H1 (cell line): Measurements from ENCODE around the gene SNAPC1. TPM values are rescaled to one million over a fixed set of nuclear protein-coding genes. Genes with fewer than 3 reads are reported as not detected.

Experiments used
- CHD2 ChIP-seq: IDR thresholded peaks from 2 replicates; pipeline ENCODE4 v1.6.1; 2012; ENCODE audit warnings: low read length, improper control_type of control experiment
- EGR1 ChIP-seq: IDR thresholded peaks from 2 replicates; pipeline ENCODE4 v1.6.1; 2011; ENCODE audit warnings: low read depth, low read length, borderline replicate concordance
- EZH2 ChIP-seq: fragments of 200-600 bp; sonication (generic); IDR thresholded peaks from 2 replicates; pipeline ENCODE4 v1.7.1; 2012; ENCODE audit warnings: low read depth, mild to moderate bottlenecking, moderate library complexity, low read length, inconsistent platforms; ENCODE audit not compliant: severe bottlenecking
- FOSL1 ChIP-seq: IDR thresholded peaks from 2 replicates; pipeline ENCODE4 v1.6.1; 2011; ENCODE audit warnings: mild to moderate bottlenecking, low read depth, low read length, moderate library complexity; ENCODE audit not compliant: insufficient read depth
- JUN ChIP-seq: IDR thresholded peaks from 2 replicates; pipeline ENCODE4 v1.6.1; 2011; ENCODE audit warnings: low read depth, mild to moderate bottlenecking, improper control_type of control experiment, low read length
- JUND ChIP-seq: IDR thresholded peaks from 2 replicates; pipeline ENCODE4 v1.6.1; 2011; ENCODE audit warnings: mild to moderate bottlenecking, improper control_type of control experiment, low read length
- KDM4A ChIP-seq: IDR thresholded peaks from one replicate; pipeline ENCODE4 v1.7.1; 2012; ENCODE audit warnings: low read depth, mild to moderate bottlenecking, moderate library complexity, low read length, inconsistent platforms; ENCODE audit not compliant: severe bottlenecking
- MAX ChIP-seq: IDR thresholded peaks from 2 replicates; pipeline ENCODE4 v1.6.1; 2012; ENCODE audit warnings: inconsistent platforms
- POLR2A ChIP-seq, 2 experiments: IDR thresholded peaks; 1 replicate in 1 of 2; 2 replicates in 1 of 2; pipeline ENCODE4 v1.6.1; 2011; ENCODE audit warnings: low read depth in 2 of 2, low read length in 2 of 2, mild to moderate bottlenecking in 2 of 2; ENCODE audit errors: control extremely low read depth in 1 of 2
- POLR2AphosphoS5 ChIP-seq: IDR thresholded peaks from 2 replicates; pipeline ENCODE4 v1.6.1; 2011; ENCODE audit warnings: low read depth, low read length
- RFX5 ChIP-seq: IDR thresholded peaks from 2 replicates; pipeline ENCODE4 v1.6.1; 2011; ENCODE audit warnings: low read depth, low read length, improper control_type of control experiment, borderline replicate concordance
- SIN3A ChIP-seq, 2 experiments: IDR thresholded peaks in 1 of 2; conservative IDR thresholded peaks in 1 of 2; 2 replicates each; pipeline ENCODE4 v1.6.1; 2011 to 2012; ENCODE audit warnings: low read length in 2 of 2, improper control_type of control experiment in 1 of 2, low read depth in 1 of 2, mild to moderate bottlenecking in 1 of 2
- SIRT6 ChIP-seq: IDR thresholded peaks from one replicate; pipeline ENCODE4 v1.7.1; 2012; ENCODE audit warnings: low read length, inconsistent platforms
- SP1 ChIP-seq: IDR thresholded peaks from 2 replicates; pipeline ENCODE4 v1.6.1; 2011; ENCODE audit warnings: low read depth, low read length
- SUZ12 ChIP-seq: fragments of 200-600 bp; sonication (generic); IDR thresholded peaks from 2 replicates; pipeline ENCODE4 v1.6.1; 2012; ENCODE audit warnings: mild to moderate bottlenecking, inconsistent platforms, low read length, moderate library complexity, mixed read lengths
- TAF1 ChIP-seq: IDR thresholded peaks from 2 replicates; pipeline ENCODE4 v1.6.1; 2011; ENCODE audit warnings: mild to moderate bottlenecking, low read depth, low read length
- polyA plus RNA-seq, 7 experiments: library from polyadenylated mRNA; depleted of rRNA in 3 of 7; stranded (reverse) in 5 of 7; unstranded in 2 of 7; fragments of >200 nt in 5 of 7; fragments of 200-250 nt in 2 of 7; gene quantifications; 1 replicate in 5 of 7; 2 replicates in 1 of 7; 4 replicates in 1 of 7; pipeline versions ENCODE4 v1.2.1 to v1.2.3, GENCODE V29; 2011 to 2013; ENCODE audit warnings: missing spikeins in 2 of 7, mixed read lengths in 2 of 7
- total RNA-seq: library from RNA; stranded (reverse); fragmentation: NEBNext Ultra II Directional; extraction: Animal tissue kit (Norgen Biotek cat#: 25700); gene quantifications from 2 replicates; pipeline ENCODE4 v1.2.1, GENCODE V29; 2021

The SNAPC1 gene
- total and polyA plus RNA-seq, 2 of the 8 experiments (the other 6 are each of a cell fraction or from before 2014, with no cell fraction given), result 5.8 to 11.1 TPM

- TF ChIP-seq SUZ12, result no peak
- TF ChIP-seq TAF1, result peak; percentile 83
- TF ChIP-seq EZH2, result no peak
- no peak for TF ChIP-seq JUN
- TF ChIP-seq SIN3A (conservative IDR thresholded peaks at IDR 0.05 in 1 of 2, IDR thresholded peaks at IDR 0.05 in 1 of 2; ENCODE audit: low read depth in 1 of 2, low read length in 2 of 2), result peak in 1 of 2 experiments; percentile 76; a peak in 1 of 4 replicates
- no peak for TF ChIP-seq FOSL1
- no peak for TF ChIP-seq EGR1
- peak; percentile 94 for TF ChIP-seq POLR2AphosphoS5
- TF ChIP-seq SIRT6, result no peak
- TF ChIP-seq RFX5, result no peak
- TF ChIP-seq POLR2A (IDR thresholded peaks at IDR 0.05; ENCODE audit: control extremely low read depth in 1 of 2, low read depth in 2 of 2, low read length in 2 of 2), result peak; percentile 78 to 95
- TF ChIP-seq MAX, result peak; percentile 87
- TF ChIP-seq CHD2, result no peak
- TF ChIP-seq SP1, result 0 out of 2 replicates have a peak, but pooled peaks have one; percentile 25
- no peak for TF ChIP-seq JUND
- peak; percentile 94 for TF ChIP-seq KDM4A
Measured at GRCh38 chr14:61761959-61762786, at the start of gene SNAPC1 (continued).
